Measurements from ENCODE around the gene ARHGAP10.
A peak's percentile ranks its signal among the peaks of the same experiment; 100 is the strongest.
"Not testable (repeated sequence)": the region's sequence is repeated elsewhere in the genome, so short reads cannot be mapped to it uniquely, and the experiment has no call there.

Gene ARHGAP10

DNA sequence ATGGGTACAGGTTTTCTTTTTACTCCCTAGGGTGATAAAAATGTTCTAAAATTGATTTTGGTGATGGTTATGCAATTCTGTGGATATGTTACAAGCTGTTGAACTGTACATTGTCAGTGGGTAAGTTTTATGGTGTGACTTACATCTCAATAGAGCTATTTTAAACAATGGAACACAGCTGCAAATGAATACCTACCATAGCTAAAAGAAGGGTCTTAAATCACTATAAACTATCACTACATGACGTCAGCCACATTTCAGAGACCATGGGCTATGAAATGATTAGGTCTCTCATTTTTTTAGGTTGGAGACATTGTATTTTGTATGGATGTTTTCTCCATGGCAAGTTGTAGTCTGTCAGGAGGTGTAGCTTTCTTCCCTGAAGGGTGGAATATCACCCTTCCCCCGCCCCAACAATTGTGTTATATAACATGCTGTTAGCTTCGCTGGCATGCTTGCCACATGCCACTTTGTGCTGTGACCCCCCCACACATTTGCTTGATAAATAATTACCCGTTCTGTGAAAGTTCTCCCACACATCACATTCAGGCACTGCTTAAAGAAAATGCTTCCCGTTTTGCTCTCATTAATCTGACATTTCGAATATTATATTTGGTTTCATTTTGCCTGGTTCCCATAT, 159.7 kb downstream of the ARHGAP10 start:
- peak in 16 of 56 donors; percentile 0 to 41 (median 8) for DNase-seq

DNA sequence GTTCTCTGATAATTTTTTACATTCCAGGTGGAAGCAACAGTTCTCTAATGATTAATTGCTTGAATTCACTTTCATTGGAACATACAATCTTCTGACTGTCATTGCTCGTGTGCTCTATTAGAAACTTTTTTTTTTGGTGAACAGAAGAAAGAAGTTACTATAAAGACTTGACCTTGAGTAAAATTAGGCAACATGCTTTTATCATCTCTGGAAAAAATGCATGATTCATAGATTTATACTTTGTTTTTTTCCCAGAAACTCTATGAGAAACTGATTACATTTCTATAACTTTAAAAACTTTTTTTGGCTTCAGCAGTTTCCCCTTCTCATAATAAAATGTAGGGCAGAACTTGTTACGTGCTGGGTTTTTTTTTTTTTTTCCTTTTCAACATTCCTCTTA, 167.6 kb downstream of the ARHGAP10 start:
- DNase-seq, result no peak

DNA sequence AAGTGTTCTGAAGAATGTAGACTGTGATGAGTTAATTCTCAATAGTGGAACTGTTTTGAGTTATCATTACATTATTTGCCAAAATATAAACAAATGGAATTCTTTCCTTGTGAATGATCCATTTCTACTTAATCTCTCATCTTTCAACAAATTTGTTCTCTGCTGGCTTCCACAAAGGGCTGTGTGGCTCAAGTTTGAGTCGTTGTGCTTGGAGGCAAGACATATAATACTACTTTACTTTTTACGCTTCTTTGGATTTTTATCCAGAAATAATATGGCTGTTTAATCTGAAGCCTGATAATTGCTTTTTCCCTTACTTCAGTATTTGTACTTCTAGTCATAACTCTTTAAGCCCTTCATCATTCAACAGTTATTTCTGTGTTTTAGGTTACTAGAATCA, 169.5 kb downstream of the ARHGAP10 start:
- no peak for DNase-seq

DNA sequence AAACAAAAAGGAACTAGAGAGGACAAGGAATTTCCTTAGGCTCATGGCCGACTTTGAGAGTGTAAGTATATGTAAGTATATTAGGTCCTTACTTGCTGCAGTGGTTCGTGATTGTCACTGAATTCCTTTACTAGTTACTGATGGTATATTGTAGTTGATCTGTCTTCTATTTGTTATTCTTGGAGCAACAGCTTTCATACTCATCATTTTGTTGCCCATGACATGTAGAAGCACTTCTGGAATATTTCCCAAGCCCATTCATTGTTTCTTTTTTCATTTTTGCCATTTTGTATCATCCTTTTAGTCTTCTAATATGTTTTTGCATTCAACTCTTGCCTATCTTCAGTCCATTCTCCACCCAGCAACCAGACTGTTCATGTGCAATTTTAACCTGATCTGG, 170.0 kb downstream of the ARHGAP10 start:
- no peak for DNase-seq

DNA sequence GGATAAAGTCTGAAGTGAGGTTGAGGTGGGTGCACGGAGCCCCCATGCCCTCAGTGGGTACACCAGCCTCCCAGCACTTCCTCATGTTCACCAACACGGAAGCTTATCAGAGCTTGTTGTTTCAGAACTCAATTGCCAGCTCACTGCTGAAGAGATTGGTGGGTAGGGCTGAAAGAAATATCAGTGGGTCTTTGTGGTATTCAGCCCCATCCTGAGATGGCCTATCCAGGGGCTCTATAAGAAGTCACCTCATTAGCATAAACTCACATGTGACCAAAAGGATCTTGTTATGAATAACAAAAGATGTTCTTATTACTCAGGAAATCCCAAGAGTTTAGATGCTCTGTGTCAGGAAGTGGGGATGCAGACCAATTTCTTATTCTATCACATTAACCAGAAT, 177.3 kb downstream of the ARHGAP10 start:
- no peak for DNase-seq

DNA sequence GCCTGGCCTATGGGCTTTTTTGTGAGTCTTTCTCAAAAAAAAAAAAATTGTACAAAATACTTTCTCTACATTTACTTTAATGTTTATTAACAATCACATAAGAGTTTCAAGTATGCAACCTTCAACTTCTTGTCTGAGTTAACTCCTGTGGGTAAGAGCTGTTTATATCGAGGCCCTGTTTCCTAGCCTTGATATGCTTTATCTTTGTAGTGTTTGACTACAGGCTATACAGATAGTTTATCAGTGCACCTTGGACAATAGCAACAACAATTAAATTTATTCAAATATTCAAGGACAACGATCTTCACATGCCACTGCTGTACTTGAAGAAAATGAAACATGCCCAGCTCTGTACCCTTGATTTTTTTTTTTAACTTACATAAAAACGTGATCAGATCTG, 178.4 kb downstream of the ARHGAP10 start:
- no peak for DNase-seq

DNA sequence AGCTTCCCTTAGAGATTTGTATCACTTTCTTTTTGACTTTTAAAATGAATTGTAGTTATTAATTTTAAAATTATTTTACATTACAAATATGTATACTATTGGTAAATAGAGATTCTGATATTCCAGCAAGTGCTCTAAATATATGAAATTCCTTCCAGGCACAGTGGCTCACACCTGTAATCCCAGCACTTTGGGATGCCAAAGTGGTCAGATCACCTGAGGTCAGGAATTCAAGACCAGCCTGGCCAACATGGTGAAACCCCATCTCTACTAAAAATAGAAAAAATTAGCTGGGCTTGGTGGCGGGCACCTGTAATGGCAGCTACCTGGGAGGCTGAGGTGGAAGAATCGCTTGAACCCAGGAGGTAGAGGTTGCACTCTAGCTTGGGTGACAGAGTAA, 180.2 kb downstream of the ARHGAP10 start:
- DNase-seq, result not testable (repeated sequence)

DNA sequence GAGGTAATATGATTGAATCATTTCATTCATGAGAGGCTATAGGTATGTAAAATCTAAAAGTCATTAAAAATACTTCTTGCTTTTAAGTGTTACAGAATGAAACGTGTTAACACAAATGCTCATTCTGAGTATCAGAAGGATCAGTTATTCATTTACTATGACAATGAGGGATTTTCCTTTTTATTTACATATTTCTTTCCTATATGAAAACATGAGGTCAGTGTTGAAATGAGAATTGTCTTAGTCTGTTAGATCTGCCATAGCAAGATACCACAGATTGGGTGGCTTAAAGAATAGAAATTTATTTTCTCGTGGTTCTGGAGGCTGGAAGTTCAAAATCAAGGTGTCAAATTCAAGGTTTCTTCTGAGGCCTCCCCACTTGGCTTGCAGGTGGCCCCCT, 181.2 kb downstream of the ARHGAP10 start:
- no peak for DNase-seq

DNA sequence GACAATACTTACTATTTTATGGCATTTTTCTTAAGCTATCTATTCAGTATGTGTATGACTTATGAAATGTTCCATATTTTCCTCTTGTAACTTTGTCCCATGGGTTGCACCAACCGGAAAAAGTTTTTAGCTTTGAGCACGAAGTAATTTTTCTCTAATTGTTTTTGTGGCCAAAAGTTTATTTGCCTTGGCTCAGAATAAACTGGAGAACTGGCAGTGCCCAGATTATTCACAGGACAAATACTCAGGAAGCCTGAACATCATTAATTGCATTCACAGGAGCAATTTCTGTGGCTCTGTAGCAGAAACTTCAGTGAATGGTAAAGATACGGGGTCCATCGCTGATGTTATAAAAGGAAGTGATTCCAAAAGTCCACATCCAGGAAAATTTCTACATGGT, 184.5 kb downstream of the ARHGAP10 start:
- DNase-seq, result no peak

DNA sequence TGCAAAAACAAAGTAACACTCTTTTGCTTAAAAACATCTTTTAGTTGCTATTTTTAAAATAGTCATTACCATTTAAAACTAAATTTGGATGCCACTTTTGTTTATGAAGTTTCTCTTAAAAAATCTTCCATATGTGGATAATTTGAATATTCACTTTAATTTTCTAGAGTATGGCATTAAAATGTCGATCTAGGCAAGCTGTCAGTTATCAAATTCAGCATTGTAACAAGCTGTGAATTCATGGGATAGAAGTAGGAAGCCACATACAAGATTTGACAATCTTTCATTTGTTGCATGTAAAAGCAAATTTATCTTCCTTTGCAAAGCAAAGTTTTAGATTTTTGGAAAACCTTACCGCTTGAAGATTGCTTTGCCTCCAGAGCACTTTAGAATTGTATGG, 191.5 kb downstream of the ARHGAP10 start:
- no peak for DNase-seq

DNA sequence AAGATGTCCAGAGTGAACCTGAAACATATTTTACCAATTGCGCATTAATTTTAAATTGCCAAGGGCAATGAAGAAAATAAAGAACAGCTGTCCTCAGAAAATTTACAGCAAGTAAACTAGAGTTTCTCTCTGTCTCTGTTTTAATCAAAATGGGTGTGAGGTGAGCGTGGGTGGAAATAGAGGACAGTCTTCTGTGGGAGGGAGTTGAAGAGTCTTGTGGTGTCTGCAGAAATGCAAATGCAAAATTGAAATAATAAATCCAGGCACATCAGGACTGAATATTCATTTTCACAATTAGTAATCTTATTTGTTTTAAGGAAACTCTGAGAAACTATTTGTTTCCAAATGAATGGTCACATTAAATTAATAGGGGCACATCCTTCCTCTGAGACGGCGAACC, 192.0 kb downstream of the ARHGAP10 start:
- peak in 2 of 56 donors; percentile 1 for DNase-seq

DNA sequence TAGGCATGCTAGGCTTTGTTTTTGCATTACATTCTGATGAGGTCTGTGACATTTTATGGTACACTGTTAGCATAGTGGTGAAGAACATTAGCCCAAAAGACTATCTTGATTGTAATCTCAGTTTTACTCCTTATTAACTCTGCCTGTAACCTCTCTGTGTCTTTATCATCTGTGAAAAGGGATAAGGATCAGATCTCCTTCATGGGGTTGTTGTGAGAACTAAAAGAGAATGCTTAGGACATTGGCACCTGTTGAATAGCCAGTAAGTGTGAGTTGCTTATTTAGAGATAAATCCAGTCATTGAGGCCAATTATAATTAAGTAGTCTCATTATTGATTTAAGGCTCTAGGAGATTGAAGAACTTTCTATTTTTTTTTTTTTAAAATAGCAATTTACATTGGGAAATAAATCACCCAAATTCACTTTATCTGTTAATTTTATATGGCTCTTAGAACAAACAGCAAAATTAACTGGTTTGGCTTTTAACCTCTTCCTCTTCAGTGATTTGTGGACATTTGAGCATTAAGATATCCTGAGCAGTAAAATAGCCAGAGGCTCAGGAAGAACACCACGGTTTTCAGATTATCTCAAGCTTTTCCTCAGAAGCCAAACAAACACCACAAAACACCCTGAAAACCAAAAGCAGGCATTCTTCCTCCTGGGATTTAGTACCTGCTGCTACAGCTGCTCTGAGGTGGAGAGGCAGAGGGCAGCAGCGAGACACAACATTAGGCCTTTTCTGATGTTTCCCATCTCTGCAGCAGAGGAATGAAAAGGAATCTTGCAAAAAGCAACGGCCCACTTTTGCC, 192.9 kb downstream of the ARHGAP10 start:
- peak in 9 of 56 donors; percentile 3 to 45 (median 9) for DNase-seq

DNA sequence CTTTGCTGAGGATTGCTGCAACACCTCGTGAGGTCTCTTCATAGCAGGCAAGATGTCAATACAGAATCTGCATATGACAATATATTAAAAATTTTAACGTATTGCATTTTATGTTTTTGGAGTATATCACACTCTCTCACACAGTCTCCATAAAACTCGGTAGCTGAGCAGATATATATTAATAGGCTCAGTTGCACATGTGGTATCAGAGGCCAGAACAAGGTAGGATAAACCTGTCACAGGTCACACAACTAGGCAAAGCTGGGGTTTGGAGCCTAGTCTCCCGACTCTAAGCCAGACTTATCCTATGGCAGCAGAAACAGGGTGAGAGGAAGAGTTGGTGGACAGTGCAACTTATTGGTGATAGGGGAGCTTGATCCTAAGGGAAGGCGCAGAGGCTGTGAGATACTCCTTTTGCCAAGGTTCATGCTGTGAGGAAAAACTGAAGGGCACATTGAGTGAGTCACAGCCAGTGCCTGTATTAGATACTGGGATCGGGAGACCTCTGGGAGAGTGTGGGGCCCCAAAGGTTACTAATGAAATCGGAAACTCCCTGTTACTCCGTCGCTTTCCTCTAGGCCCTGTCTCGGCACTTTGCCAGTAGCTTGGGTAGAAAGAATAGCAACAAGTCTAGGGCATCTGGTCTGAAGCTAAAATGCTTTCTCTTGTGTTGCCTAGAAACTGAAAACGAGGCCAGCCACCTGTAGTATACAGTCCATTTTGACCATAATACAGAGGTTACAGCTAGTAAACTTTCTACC, 195.7 kb downstream of the ARHGAP10 start:
- DNase-seq, result peak in 1 of 56 donors; percentile 2

DNA sequence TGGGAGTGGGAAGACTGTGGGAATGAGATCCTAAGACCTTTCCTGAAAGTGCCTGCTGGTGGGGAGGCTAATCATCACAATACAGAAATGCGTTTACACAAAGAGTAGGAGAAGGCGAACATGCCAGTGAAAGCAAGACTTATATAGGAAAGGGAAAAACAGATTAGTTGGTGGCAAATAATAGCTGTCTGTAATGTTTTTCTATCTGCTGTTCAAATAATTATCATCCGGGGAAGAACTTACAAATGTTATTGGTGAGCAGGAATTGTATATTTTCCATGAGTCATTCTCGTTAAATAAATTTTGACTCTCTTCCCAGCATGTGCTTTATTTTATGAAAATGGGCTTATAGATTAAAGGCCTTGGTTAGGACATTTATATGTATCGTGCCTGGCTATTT, 196.5 kb downstream of the ARHGAP10 start:
- no peak for DNase-seq

DNA sequence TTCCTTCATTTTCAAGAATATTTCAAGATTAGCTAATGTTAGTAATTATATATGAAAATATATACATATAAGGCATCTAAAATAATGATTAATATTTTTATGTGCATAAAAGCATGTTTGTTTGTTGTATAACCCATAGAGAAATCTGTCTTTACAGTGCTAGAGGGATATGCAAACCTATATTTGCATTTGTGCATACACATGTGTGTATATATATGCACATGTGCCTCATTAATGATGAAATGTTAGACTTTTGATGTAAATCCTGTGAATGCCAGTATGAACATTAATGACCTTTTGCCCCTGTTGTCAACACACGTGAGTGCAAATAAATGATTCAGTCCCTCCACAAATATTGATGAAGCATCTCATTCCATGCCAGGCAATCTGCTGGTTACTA, 197.9 kb downstream of the ARHGAP10 start:
- DNase-seq, result no peak

DNA sequence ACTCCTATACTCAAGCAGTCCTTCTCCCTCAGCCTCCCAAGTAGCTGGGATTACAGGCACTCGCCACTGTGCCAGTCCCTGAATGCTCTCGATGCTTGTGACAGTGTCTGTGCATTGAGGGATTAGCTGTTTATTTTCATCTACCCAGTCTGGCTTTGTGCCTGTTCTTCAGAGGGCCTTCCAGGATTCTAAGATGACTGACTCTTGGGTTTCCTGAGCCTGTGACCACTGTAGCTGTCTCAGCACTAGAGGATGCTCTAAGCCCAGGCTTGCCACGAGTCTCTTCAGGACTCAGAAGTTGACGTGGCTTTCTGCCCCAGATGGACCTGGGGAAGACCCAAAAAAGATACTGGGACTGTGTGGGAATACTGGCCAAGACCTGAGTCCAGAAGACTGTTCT, 201.4 kb downstream of the ARHGAP10 start:
- peak in 1 of 56 donors; percentile 1 for DNase-seq

DNA sequence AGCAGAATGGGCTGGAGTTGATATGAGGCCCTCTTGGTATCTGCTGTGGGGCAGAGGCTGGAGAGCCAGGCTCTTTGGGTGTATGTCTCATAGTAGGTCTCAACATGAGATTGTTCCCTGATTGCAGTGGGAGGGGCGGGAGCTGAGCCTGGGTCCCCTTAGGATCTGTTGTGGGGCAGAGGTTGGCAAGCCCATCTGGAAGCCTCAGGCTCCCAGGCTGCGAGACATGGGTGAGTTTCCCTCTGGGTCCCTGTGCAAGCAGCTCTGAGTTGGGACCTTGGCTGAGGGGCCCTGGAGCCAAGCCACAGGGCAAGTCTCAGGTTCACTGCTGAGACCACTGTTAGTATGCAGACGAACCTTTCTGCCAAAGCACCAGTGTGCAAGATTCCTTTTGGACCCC, 201.9 kb downstream of the ARHGAP10 start:
- no peak for DNase-seq

DNA sequence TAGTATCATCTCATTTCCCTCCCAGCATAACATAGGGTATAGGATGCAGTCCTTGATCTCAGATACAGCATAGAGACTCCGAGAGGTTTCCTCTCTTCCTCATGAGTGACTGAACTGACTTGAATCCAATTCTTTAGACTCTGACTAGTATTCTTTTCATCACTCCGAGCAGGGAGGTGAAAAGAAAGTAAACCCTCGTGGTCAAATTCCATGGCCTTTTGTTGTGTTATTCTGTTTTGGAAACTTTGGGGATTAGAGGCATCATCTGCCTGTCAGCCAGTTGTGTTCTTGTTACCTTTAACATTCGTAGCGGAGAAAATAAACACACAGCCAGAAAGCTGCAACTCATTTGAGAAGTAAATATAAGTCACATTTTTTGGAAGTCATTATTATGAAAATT, 206.6 kb downstream of the ARHGAP10 start:
- DNase-seq, result no peak

DNA sequence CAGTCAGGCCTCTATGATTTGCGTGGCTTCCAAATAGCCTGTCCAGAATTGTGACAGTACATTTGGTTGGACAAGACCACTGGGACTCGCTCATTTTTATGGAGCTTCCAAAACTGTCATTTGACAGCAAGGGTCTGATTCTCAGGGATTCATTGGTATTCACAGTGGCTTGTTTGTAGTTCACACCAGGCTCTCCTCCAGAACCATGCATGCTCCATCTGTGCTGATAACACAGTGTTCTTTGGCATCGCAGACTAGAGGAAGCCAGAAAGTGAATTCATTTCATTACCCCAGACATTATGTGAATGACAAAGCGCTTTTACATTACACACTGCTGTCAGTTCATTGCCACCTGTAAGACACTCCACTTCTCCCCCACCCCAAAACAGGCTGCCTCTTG, 208.3 kb downstream of the ARHGAP10 start:
- peak in 21 of 56 donors; percentile 3 to 48 (median 15) for DNase-seq

DNA sequence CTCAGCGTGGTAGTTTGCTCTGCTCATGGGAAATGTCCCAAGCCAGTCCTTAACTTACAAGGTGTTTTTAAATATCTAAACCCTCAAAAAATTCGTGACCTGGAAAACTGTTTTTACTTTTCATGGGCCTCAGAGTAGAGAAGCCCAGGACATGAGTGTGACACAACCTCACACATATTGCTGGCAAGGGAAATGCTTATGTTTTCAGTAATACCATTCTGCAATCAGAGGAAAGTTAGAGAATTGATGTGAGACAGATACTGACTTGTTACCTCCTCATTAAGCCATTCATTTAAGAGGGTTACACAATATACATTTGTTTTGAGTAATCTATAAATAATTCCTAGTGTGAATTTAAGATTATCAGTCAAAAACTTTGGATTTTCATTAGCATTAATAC, 209.5 kb downstream of the ARHGAP10 start:
- DNase-seq, result no peak

DNA sequence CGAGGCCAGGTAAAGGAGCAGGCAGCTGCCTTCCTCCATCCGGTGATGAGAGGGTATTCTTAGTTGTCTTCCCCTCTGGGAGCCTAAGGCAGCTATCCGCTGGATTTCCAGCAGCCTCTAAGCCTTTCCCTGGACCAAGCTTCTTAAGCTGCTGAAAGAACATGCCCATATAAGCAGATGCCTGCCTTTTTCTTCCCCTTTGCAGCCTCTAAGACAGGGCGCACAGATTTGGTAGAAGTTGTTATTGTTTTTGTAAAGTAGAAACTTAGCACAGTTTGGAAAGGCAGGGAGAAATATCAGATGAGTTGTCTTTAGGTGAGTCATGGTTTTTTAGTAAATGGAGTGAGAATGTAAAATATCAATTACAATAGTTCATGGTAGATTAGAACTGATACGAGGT, 210.8 kb downstream of the ARHGAP10 start:
- no peak for DNase-seq

DNA sequence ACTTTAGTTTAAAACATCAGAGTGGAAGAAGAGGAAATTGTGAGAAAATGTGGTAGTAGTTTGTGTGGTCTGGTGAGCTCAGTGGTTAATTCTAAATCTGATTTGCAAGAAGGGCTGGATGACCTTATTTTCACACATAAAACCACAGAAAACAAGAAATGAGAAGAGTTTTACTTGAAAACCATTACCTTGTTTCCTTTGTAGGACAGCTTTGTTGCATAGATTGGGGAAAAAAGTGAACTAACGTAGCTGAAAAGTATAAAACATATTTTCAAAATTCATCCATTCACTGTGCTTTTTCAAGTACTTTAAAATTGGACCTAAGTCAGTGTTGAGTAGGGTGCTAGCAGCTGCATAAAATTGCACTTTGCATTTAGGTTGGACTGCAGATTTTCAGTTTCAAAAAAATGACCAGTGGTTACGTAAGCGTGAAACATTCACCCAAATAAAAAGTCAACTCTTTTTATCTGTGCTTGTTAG, 211.3 kb downstream of the ARHGAP10 start:
- no peak for DNase-seq

Measured in amygdala (tissue), 56 donors.